Coronary artery (tissue), 2 donors: ENCODE data around the gene NDUFS8.
A peak's percentile ranks its signal among the peaks of the same experiment; 100 is the strongest.

Source experiments
- DNase-seq: peaks from one replicate; pipeline ENCODE4 v3.0.0-alpha.2; 2017; ENCODE audit warnings: low spot score
- H3K27ac ChIP-seq, 2 donors: fragments of 200-600 bp; sonication (generic); one replicate each; pipeline ENCODE4 v1.5.1; 2016 to 2019
- H3K4me3 ChIP-seq: fragments of 200-600 bp; sonication (generic); 2 replicates; pipeline ENCODE4 v1.5.1; 2016; ENCODE audit warnings: mild to moderate bottlenecking, moderate library complexity
- TF ChIP-seq, protein P1 (sequence below): fragments of 200-600 bp; sonication (generic); IDR thresholded peaks from one replicate; pipeline ENCODE4 v1.5.1; 2019; ENCODE audit warnings: antibody characterized with exemption

Gene NDUFS8

DNA sequence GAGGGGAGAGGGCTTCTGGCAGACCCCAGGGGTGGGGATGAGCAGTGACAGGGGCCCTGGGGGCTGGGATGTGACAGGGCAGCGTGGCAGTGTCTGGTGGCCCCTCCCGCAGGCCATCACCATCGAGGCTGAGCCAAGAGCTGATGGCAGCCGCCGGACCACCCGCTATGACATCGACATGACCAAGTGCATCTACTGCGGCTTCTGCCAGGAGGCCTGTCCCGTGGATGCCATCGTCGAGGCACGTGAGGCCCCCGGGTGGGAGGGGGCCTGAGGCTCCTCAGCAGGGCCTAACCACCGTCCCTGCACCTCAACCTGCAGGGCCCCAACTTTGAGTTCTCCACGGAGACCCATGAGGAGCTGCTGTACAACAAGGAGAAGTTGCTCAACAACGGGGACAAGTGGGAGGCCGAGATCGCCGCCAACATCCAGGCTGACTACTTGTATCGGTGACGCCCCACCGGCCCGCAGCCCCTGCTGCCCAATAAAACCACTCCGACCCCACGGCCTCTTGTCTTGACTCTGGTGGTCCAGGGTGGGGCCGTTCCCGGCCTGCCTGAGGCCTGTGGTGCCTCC lies 5.7 kb downstream of the NDUFS8 start:
- TF ChIP-seq, protein P1, sequence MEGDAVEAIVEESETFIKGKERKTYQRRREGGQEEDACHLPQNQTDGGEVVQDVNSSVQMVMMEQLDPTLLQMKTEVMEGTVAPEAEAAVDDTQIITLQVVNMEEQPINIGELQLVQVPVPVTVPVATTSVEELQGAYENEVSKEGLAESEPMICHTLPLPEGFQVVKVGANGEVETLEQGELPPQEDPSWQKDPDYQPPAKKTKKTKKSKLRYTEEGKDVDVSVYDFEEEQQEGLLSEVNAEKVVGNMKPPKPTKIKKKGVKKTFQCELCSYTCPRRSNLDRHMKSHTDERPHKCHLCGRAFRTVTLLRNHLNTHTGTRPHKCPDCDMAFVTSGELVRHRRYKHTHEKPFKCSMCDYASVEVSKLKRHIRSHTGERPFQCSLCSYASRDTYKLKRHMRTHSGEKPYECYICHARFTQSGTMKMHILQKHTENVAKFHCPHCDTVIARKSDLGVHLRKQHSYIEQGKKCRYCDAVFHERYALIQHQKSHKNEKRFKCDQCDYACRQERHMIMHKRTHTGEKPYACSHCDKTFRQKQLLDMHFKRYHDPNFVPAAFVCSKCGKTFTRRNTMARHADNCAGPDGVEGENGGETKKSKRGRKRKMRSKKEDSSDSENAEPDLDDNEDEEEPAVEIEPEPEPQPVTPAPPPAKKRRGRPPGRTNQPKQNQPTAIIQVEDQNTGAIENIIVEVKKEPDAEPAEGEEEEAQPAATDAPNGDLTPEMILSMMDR = no peak
- Histone ChIP-seq H3K27ac (peak overlapping the region; percentile 34 to 92), H3K4me3 (no peak overlapping the region)
- DNase-seq = no peak

DNA sequence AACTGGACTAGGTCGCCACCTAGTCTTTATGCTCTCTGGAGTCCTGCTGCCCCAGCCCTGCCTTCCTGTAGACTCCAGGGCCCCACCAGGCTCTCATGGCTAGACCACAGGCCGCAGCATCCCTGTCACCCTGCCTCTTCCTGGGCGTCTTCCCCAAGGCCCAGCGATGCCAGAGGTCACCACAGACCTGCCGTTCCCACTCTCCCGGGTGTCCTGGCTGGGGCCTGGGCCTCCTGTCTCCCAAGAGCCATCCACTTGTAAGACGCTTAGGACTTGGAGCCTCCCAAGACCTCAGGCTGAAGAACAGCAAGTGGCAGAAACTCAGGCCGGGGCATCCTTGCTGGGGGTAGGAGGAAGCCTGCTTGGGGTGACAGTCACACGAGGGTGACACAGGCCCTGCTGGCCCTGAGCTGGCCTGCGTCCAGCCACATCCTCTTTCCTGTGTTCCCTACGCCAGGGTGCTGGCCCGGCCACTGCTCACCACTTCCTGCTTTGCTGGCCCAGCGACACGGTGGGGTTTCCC lies 6.3 kb downstream of the NDUFS8 start:
- no peak for DNase-seq
- Histone ChIP-seq H3K27ac (peak overlapping the region; percentile 34 to 92), H3K4me3 (no peak overlapping the region)
- TF ChIP-seq, protein P1 = no peak

DNA sequence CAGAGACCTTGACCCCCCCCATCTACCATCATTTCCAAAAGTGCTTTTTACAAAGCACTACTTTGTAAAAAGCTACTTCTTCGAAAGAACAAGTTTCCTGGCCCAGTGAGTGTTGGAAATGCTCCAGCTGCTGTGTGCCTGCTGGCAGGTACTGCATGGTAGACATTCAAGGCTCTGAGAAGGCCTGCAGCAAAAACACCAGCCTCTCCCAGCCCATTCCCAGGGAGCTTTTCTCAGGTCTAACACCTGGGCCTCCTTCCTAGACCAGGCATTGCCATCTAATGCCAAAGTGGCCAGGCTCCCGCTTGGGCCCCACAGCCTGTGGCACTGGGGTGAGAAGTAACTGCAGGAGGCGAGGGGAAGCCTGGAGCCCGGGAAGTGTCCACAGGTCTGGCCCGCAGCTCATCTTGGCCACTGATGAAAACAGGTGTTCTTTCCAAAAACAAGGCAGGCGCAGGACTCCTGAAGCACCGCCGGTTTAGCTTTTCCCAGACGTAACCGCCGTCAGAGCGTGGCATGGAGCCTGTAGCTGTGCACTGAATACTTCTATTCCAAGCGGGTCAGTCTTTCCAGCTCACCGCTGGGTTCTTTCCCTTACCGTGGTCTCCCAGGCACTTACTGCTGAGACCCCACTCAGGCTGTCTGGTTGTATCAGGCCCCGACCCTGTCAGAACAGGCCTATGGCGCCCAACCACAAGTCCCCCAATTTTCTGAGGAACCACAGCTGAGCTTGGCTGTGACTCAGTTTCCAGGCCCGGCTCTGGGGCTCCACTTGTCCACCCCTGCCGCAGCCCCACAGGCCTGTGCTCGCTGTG lies 7.1 kb downstream of the NDUFS8 start:
- TF ChIP-seq, protein P1 = no peak
- Histone ChIP-seq H3K4me3 (peak overlapping the region; percentile 83), H3K27ac (peak overlapping the region; percentile 91 to 92)
- no peak for DNase-seq

DNA sequence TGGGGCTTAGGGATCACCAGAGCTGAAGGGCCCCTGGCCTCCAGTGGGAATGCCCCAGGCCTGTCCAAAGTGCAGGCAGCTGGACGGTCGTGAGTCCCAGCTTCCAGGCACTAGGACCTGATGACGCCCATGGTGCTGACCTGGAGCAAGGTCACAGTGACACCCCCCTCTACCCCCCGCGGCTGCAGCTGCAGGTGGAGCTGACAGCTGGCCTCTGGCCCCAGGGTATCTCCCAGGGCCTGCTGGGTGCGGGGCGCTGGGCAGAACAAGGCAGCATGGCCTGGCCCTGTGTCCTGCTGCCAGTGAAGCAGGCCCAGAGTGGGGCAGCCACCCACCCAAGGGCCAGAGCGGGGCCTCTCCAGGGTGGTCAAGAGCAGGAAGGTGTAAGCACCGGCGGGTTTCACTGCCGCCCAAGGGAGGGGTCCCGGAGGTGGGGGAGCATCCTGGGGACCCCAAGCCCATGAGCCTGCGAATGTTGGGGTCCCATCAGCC lies 7.8 kb downstream of the NDUFS8 start:
- H3K4me3 ChIP-seq = peak overlapping the region; percentile 83
- peak overlapping the region; percentile 91 to 92 for H3K27ac ChIP-seq
- TF ChIP-seq, protein P1 = no peak
- no peak for DNase-seq

DNA sequence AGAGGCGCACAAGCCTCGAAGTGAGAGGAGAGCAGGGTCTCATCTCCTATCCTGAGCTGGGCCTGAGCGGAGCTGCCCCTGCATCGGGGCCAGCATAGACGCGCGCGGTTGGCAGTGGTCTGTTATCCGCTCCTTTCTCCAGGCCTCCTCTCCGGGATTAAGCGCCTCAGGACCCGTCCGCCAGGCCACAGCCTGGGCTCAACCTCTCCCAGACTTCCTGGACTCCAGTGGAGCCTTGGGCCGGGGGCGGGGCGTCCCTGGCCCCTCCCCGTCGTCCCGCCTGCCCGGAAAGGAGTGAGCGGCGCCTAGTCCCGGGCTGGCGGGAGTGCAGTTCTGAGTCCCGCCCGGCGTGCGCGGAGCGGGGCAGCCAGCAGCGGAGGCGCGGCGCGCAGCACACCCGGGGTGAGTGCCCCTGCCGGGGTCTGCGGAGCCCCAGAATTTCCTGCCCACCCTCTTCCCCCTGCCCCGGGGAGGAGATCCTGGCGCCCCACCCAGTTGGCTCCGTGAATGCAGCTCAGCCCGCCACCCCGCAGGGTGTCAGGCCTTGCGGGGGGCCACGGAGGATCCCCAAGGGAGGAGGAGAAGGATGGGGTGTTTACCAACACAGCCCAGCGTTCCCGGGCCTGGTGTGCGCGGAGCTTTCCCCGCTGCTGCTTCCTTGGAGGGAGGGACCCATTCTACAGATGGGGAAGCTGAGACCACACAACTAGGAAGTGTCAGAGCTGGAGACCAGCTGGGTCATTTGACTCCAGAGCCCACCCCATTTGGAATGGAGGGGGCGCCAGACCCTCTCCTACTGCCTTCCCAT lies 8.4 kb downstream of the NDUFS8 start, which contains the start of gene TCIRG1:
Gene TCIRG1 (plus strand): TSS at position 308 of the 808 bp plus-strand sequence. CDS start 2,247 bp downstream, outside the sequence.
- DNase-seq = peak; percentile 95
- Histone ChIP-seq H3K4me3 (peak within 1 kb of the TSS; percentile 83), H3K27ac (peak within 1 kb of the TSS; percentile 91 to 92)
- TF ChIP-seq, protein P1 = no peak

DNA sequence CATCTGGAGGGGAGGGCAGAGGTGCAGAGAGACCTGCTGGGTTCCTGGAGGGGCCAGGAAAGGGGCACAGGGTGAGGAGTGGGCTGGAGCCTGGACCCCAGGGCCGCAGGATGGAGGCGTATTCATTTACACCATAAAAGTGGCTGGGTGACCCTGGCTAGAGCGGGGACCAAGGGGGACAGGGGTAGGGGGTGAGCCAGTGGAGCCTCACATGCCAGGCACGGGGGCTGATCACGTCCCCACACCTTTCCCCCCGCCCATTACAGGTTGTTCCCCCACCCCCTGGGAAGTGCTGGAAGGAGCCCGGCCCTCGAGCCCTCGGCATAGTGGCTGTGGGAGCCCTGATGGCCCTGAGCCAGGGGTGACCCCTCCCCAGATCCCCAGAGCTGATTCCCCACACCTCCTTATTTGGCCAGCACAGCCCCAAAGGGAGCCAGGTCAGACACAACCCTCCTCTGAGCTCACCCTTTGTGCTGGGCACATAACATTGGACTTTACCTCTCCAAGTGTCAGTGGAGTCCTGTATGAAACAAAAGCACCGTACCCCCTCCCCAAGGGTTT lies 9.1 kb downstream of the NDUFS8 start:
- H3K4me3 ChIP-seq = peak overlapping the region; percentile 83
- no peak for DNase-seq
- TF ChIP-seq, protein P1 = no peak
- H3K27ac ChIP-seq = peak overlapping the region; percentile 91 to 92
